ENCODE measurements around the gene PDK2.

DNA sequence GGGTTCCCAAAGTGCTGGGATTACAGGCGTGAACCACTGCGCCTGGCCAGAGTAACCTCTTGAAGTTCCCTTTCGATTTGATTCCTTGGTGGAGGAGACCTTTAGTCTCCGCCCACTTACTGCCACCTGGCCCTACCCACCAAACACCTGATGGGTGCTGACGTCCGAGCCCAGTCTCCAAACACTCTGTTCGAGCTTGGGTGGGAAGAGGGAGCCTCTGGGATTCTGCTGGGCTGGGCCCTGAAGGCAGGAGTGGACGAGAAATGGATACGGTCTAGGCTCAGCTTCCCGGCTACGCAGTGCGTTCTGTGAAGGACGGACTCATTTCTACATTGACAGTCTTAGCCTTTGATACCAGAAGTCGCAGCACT, 40.1 kb upstream of the PDK2 start:
- TF ChIP-seq, protein P1, sequence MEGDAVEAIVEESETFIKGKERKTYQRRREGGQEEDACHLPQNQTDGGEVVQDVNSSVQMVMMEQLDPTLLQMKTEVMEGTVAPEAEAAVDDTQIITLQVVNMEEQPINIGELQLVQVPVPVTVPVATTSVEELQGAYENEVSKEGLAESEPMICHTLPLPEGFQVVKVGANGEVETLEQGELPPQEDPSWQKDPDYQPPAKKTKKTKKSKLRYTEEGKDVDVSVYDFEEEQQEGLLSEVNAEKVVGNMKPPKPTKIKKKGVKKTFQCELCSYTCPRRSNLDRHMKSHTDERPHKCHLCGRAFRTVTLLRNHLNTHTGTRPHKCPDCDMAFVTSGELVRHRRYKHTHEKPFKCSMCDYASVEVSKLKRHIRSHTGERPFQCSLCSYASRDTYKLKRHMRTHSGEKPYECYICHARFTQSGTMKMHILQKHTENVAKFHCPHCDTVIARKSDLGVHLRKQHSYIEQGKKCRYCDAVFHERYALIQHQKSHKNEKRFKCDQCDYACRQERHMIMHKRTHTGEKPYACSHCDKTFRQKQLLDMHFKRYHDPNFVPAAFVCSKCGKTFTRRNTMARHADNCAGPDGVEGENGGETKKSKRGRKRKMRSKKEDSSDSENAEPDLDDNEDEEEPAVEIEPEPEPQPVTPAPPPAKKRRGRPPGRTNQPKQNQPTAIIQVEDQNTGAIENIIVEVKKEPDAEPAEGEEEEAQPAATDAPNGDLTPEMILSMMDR (IDR thresholded peaks at IDR 0.05) = no peak
- TF ChIP-seq EP300 (IDR thresholded peaks at IDR 0.05) (no peak), POLR2A (IDR thresholded peaks at IDR 0.05) (no peak), POLR2AphosphoS5 (IDR thresholded peaks at IDR 0.05) (no peak)
